ENCODE results near the gene DNM1L. TPM values are rescaled to one million over a fixed set of nuclear protein-coding genes. Genes with fewer than 3 reads are reported as not detected.

Gene DNM1L
- total RNA-seq, 4 donors from 2014 or later = 22.2 to 45.1 (median 28.4) TPM

GRCh38 chr12:32757157-32757556, 78.1 kb downstream of the DNM1L start:
- TF ChIP-seq POLR2A (IDR thresholded peaks at IDR 0.05) (no peak), CTCF (IDR thresholded peaks at IDR 0.05) (no peak)
- H3K4me3 ChIP-seq (ENCODE audit: low read depth, poor library complexity, severe bottlenecking) = no peak overlapping the region
- no peak for DNase-seq (ENCODE audit: low spot score in 2 of 2)
- WGBS, 2 donors = 88 to 97% methylated on average over 3 of the region's 3 CpGs
- intact Hi-C loops (cut with DNase I; ENCODE audit: low total_unique reads) = loop anchor here (5.0 kb wide), 1 partner anchor 1265 kb away; the partner anchor contains the start of gene ALG10

- WGBS, 2 donors = 39 to 63% methylated on average over 1 of the region's 1 CpG
- H3K4me3 ChIP-seq (ENCODE audit: low read depth, poor library complexity, severe bottlenecking) = no peak overlapping the region
- intact Hi-C loops (cut with DNase I; ENCODE audit: low total_unique reads) = no loop called here
- TF ChIP-seq CTCF (IDR thresholded peaks at IDR 0.05) = no peak
- no peak for TF ChIP-seq POLR2A (IDR thresholded peaks at IDR 0.05)
- DNase-seq (ENCODE audit: low spot score in 2 of 2) = no peak
Measured at GRCh38 chr12:32761716-32762115, 82.6 kb downstream of the DNM1L start.

GRCh38 chr12:32765906-32766305, 86.8 kb downstream of the DNM1L start:
- WGBS, 2 donors = 65 to 68% methylated on average over 4 of the region's 4 CpGs
- TF ChIP-seq POLR2A (IDR thresholded peaks at IDR 0.05) (no peak), CTCF (IDR thresholded peaks at IDR 0.05) (no peak)
- no peak overlapping the region for H3K4me3 ChIP-seq (ENCODE audit: low read depth, poor library complexity, severe bottlenecking)
- DNase-seq (ENCODE audit: low spot score in 2 of 2) = no peak
- intact Hi-C loops (cut with DNase I; ENCODE audit: low total_unique reads) = no loop called here

- TF ChIP-seq CTCF (IDR thresholded peaks at IDR 0.05) = no peak
- TF ChIP-seq POLR2A (IDR thresholded peaks at IDR 0.05) = no peak
- 60 to 86% methylated on average over 4 of the region's 4 CpGs for WGBS, 2 donors
- intact Hi-C loops (cut with DNase I; ENCODE audit: low total_unique reads) = no loop called here
- DNase-seq (ENCODE audit: low spot score in 2 of 2) = no peak
- H3K4me3 ChIP-seq (ENCODE audit: low read depth, poor library complexity, severe bottlenecking) = no peak overlapping the region
Measured at GRCh38 chr12:32768518-32768917, 89.4 kb downstream of the DNM1L start.

- intact Hi-C loops (cut with DNase I; ENCODE audit: low total_unique reads) = loop anchor here (5.0 kb wide), 1 partner anchor 1922 kb away; no protein-coding TSS in a partner anchor
Measured at GRCh38 chr12:32770141-32770540, 91.0 kb downstream of the DNM1L start.

More at GRCh38 chr12:32770141-32770540, 91.0 kb downstream of the DNM1L start:
- H3K4me3 ChIP-seq (ENCODE audit: low read depth, poor library complexity, severe bottlenecking) = no peak overlapping the region
- TF ChIP-seq CTCF (IDR thresholded peaks at IDR 0.05) (no peak), POLR2A (IDR thresholded peaks at IDR 0.05) (no peak)
- no peak for DNase-seq (ENCODE audit: low spot score in 2 of 2)
- 30 to 37% methylated on average over 1 of the region's 1 CpG for WGBS, 2 donors

Measured in lower leg skin (tissue), 4 donors.